ENCODE results near the gene ADAM8.

GRCh38 chr10:133276100-133276434, 601 bp downstream of the ADAM8 start:
- peak; percentile 13 for TF ChIP-seq EZH2 (IDR thresholded peaks at IDR 0.05; ENCODE audit: low read length, missing control alignments)
- TF ChIP-seq CTCF (conservative IDR thresholded peaks at IDR 0.05 in 1 of 2, IDR thresholded peaks at IDR 0.05 in 1 of 2; ENCODE audit: low read depth in 1 of 2, low read length in 2 of 2): no peak
